Tibial artery (tissue), 4 donors: ENCODE data around the gene UST.

ENCODE experiments used
- DNase-seq, 2 donors: peaks; one replicate each; pipeline ENCODE4 v3.0.0-alpha.2; 2019
- H3K27ac ChIP-seq, 2 donors: fragments of 200-600 bp; sonication (generic) in 1 of 2; 1 replicate in 1 of 2; 2 replicates in 1 of 2; pipeline ENCODE4 v1.5.1; 2018 to 2019; ENCODE audit warnings: mild to moderate bottlenecking in 1 of 2
- H3K27me3 ChIP-seq, 2 donors: fragments of 200-600 bp; sonication (generic) in 1 of 2; one replicate each; pipeline versions ENCODE4 v1.5.1 to v1.6.0; 2016 to 2019
- H3K36me3 ChIP-seq, 3 donors: fragments of 200-600 bp; sonication (generic) in 2 of 3; one replicate each; pipeline ENCODE4 v1.5.1; 2016 to 2019; ENCODE audit warnings: mild to moderate bottlenecking in 2 of 3
- H3K4me1 ChIP-seq, 4 donors: fragments of 200-600 bp; sonication (generic) in 2 of 4; 1 replicate in 3 of 4; 2 replicates in 1 of 4; pipeline ENCODE4 v1.5.1; 2016 to 2019
- H3K4me3 ChIP-seq, 2 donors: fragments of 200-600 bp; sonication (generic) in 1 of 2; 1 replicate in 1 of 2; 2 replicates in 1 of 2; pipeline ENCODE4 v1.5.1; 2018 to 2019; ENCODE audit warnings: mild to moderate bottlenecking in 2 of 2
- H3K9me3 ChIP-seq, 3 donors: fragments of 200-600 bp; sonication (generic) in 1 of 3; one replicate each; pipeline ENCODE4 v1.5.1; 2016 to 2019
- intact Hi-C: fragments of 100-400 bp; cut with DNase I; formaldehyde crosslinking; loops from one replicate; pipeline ENCODE4 v1.15.0; 2023; ENCODE audit warnings: low total_unique reads
- TF ChIP-seq, protein P1 (sequence below), 2 experiments: fragments of 200-600 bp in 1 of 2; fragments of 450-650 bp in 1 of 2; IDR thresholded peaks; one replicate each; pipeline ENCODE4 v1.5.1; 2017 to 2019; ENCODE audit warnings: antibody characterized with exemption in 2 of 2, mild to moderate bottlenecking in 1 of 2, moderate library complexity in 1 of 2

UST gene

GRCh38 chr6:149052350-149053106 is 305.7 kb downstream of the UST start:
- no peak for DNase-seq

GRCh38 chr6:149053848-149054558 is 307.2 kb downstream of the UST start:
- TF ChIP-seq, protein P1, sequence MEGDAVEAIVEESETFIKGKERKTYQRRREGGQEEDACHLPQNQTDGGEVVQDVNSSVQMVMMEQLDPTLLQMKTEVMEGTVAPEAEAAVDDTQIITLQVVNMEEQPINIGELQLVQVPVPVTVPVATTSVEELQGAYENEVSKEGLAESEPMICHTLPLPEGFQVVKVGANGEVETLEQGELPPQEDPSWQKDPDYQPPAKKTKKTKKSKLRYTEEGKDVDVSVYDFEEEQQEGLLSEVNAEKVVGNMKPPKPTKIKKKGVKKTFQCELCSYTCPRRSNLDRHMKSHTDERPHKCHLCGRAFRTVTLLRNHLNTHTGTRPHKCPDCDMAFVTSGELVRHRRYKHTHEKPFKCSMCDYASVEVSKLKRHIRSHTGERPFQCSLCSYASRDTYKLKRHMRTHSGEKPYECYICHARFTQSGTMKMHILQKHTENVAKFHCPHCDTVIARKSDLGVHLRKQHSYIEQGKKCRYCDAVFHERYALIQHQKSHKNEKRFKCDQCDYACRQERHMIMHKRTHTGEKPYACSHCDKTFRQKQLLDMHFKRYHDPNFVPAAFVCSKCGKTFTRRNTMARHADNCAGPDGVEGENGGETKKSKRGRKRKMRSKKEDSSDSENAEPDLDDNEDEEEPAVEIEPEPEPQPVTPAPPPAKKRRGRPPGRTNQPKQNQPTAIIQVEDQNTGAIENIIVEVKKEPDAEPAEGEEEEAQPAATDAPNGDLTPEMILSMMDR (IDR thresholded peaks at IDR 0.05), result no peak
- Histone ChIP-seq H3K9me3 (no peaks in the 10 kb centered on the region), H3K27ac (no peak overlapping the region), H3K36me3 (no peaks in the 10 kb centered on the region), H3K4me3 (no peak overlapping the region), H3K27me3 (no peaks in the 10 kb centered on the region), H3K4me1 (no peaks in the 10 kb centered on the region)
- intact Hi-C loops, result no loop called here
- DNase-seq, result no peak

More at GRCh38 chr6:149052350-149053106, 305.7 kb downstream of the UST start:
- H3K4me1 ChIP-seq, result no peaks in the 10 kb centered on the region
- intact Hi-C loops, result no loop called here
- TF ChIP-seq, protein P1 (IDR thresholded peaks at IDR 0.05), result no peak
- H3K27me3 ChIP-seq, result no peaks in the 10 kb centered on the region
- H3K9me3 ChIP-seq, result no peaks in the 10 kb centered on the region
- no peak overlapping the region for H3K4me3 ChIP-seq
- no peak overlapping the region for H3K27ac ChIP-seq
- no peaks in the 10 kb centered on the region for H3K36me3 ChIP-seq

DNA sequence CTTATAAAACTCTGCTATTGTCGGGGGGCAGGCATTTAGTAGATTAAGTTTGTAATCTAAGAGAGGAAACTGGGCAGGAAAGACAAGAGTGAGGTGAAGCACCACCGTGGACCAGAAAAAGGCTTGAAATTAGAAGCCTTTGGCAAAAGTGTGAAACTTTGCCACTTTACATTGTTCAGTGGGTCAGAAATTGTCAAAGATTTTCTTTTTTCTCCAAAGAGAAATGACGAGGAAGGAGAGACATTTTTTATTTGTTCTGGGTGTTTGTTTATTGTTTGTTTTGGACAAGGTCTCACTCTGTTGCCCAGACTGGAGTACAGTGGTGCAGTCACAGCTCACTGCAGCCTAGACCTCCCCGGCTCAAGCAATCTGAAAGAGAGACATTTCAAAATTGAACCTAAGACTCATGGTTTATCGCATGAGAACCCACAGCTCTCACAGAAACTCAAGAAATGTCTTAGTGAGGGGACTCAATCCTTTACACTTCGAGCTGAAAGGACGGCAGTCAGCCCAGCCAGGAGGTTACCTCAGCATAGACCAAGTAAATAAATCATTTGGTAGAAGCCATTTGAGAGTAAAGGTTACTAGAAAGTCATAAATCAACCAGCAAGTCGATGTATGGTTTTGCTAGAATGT is 307.8 kb downstream of the UST start:
- Histone ChIP-seq H3K4me3 (no peak overlapping the region), H3K36me3 (no peaks in the 10 kb centered on the region), H3K4me1 (no peaks in the 10 kb centered on the region), H3K27ac (no peak overlapping the region), H3K9me3 (no peaks in the 10 kb centered on the region), H3K27me3 (no peaks in the 10 kb centered on the region)
- no peak for DNase-seq
- TF ChIP-seq, protein P1 (IDR thresholded peaks at IDR 0.05), result no peak
- intact Hi-C loops, result no loop called here

- intact Hi-C loops, result no loop called here
- DNase-seq, result no peak
- H3K4me3 ChIP-seq, result no peak overlapping the region
- no peak overlapping the region for H3K27ac ChIP-seq
- H3K27me3 ChIP-seq, result no peaks in the 10 kb centered on the region
- TF ChIP-seq, protein P1 (IDR thresholded peaks at IDR 0.05), result no peak
- H3K4me1 ChIP-seq, result peaks cover 0 to 2% (median 0%) of the 10 kb centered on the region in 4 donors
- no peaks in the 10 kb centered on the region for H3K9me3 ChIP-seq
- no peaks in the 10 kb centered on the region for H3K36me3 ChIP-seq
These were observed 308.5 kb downstream of the UST start for GRCh38 chr6:149055195-149055899.

DNA sequence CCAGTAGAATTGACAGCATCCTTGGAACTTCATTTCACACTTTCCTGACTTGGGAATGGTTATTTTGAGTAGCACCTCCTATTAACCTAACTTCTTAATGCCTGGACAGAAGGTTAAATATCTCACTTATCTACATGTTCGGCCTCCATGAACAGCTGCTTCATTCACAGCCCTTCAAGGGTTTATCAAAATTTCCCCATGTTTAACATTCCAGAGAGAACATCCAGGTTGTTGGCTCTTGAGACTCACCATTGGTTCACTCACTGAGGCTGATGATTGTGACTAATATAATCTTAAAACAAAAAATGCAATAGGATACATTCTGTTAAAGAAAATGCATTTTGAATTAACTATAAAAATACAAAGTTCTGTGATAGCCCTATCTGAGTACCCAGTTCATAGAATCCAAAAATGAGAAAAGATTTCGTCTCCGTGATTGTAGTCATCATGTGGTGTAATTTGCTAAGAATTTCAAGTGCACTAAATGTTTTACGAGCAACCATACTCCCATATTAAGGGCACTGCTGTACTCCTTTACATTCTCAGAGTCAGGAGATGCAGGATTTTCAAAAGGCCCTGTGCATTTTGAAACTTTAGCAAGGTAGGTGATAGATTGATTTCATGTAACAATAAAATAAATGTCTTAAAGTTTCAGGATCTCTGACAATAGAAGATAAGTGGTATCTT is 310.1 kb downstream of the UST start:
- Histone ChIP-seq H3K4me1 (peaks cover 0 to 10% (median 0%) of the 10 kb centered on the region in 4 donors), H3K36me3 (no peaks in the 10 kb centered on the region), H3K9me3 (no peaks in the 10 kb centered on the region), H3K27me3 (no peaks in the 10 kb centered on the region), H3K27ac (no peak overlapping the region), H3K4me3 (no peak overlapping the region)
- DNase-seq, result no peak
- TF ChIP-seq, protein P1 (IDR thresholded peaks at IDR 0.05), result no peak
- intact Hi-C loops, result no loop called here
